ENCODE measurements around the gene MRNIP.

The MRNIP gene

DNA sequence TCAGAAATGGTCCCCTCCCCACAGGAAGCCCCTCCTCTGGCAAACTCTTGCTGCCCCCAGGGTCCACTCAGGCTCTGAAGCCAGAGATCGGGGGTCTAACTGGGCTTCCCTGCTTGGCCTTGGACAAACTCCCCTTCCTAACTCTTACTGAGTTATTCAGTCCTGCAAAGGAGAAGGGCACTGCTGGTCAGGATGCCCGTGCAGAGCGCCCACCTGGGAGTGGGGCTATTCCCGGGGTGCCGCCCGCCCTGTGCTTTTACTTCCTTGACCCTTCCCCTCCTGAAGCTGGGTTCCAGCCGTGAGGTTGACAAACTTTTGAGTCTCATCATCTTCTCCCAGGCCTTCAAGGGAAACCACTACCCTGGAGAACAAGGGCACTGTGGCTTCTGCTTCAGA lies 44.1 kb upstream of the MRNIP start:
- FAIRE-seq (no peak), DNase-seq (ENCODE audit: insufficient read length, low spot score) (no peak)
- TF ChIP-seq, protein P1, sequence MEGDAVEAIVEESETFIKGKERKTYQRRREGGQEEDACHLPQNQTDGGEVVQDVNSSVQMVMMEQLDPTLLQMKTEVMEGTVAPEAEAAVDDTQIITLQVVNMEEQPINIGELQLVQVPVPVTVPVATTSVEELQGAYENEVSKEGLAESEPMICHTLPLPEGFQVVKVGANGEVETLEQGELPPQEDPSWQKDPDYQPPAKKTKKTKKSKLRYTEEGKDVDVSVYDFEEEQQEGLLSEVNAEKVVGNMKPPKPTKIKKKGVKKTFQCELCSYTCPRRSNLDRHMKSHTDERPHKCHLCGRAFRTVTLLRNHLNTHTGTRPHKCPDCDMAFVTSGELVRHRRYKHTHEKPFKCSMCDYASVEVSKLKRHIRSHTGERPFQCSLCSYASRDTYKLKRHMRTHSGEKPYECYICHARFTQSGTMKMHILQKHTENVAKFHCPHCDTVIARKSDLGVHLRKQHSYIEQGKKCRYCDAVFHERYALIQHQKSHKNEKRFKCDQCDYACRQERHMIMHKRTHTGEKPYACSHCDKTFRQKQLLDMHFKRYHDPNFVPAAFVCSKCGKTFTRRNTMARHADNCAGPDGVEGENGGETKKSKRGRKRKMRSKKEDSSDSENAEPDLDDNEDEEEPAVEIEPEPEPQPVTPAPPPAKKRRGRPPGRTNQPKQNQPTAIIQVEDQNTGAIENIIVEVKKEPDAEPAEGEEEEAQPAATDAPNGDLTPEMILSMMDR (IDR thresholded peaks at IDR 0.05; ENCODE audit: insufficient read depth, missing control alignments): no peak

DNA sequence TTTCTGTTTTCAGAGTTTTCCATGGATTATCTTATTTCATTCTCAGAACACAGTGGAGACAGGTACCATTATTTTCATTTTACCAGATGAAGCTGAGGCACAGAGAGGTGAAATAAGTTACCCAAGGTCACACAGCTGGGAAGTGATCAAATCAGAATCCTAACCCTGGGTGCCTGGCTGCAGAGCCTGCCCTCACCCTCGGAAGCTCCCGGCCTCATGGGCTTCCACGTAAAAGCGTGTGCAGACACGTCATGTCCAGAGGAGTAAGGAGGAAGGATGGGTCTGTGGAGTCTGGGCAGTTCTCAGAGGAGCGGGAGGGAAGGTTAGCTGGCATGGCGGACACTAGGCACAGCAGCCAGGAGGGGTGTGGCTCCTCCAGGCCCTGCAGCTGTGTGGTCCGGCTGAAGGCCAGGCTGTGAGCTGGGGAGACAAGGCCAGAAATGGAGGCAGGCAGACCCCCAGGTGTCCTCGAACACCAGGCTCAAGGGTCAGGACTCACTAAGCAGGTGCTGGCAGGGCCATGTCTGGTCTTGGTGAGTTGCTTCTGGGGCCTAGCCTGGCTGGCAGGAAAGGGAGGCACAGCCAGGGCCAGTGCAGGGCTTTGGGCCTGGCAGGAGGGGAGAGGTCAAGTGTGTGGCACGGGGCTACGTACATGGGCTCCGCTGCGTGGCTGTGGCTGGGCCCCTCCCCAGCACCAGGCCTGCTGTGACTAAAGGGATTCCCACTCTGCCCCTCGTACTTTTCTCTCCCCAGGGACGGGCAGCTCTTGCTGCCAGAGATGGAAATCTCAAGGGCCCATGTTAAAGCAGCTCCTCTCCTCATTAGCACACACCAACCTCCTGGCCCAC lies 43.5 kb upstream of the MRNIP start:
- no peak for FAIRE-seq
- DNase-seq (ENCODE audit: insufficient read length, low spot score): no peak
- TF ChIP-seq, protein P1 (IDR thresholded peaks at IDR 0.05; ENCODE audit: insufficient read depth, missing control alignments): no peak

DNA sequence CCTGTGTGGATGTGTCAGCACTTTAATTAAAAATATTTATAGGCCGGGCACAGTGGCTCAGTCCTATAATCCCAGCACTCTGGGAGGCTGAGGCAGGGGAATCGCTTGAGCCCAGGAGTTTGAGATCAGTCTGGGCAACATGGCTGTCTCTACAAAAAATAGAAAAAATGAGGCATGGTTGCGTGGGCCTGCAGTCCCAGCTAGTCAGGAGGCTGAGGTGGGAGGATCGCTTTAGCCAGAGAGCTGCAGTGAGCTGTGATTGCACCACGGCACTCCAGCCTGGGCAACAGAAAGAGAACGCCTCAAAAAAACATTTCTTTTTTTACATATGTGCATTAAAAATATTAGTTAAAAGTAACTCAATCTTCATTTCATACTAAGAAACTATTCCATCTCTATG lies 42.8 kb upstream of the MRNIP start:
- no peak for DNase-seq (ENCODE audit: insufficient read length, low spot score)
- no peak for FAIRE-seq
- TF ChIP-seq, protein P1 (IDR thresholded peaks at IDR 0.05; ENCODE audit: insufficient read depth, missing control alignments): no peak

DNA sequence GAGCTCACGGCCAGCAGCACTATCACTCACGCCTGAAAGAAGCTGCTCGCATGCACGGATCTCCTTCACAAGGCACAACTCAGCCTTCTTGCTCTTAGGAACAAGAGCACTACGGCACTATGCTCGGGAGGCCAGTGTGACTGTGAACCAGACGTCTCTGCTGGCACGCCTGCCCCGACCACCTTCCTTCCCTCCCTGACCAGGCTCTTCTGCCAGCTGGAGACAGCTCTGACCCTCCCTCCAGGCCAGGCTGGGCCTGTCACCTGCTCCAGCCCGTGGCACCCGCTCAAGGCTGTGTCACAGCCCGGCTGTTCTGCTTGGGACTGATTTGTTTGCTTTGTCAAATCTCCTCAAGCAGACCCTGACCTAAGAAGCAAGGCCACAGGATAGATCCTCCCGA lies 42.1 kb upstream of the MRNIP start:
- TF ChIP-seq, protein P1 (IDR thresholded peaks at IDR 0.05; ENCODE audit: insufficient read depth, missing control alignments): no peak
- FAIRE-seq: no peak
- no peak for DNase-seq (ENCODE audit: insufficient read length, low spot score)

DNA sequence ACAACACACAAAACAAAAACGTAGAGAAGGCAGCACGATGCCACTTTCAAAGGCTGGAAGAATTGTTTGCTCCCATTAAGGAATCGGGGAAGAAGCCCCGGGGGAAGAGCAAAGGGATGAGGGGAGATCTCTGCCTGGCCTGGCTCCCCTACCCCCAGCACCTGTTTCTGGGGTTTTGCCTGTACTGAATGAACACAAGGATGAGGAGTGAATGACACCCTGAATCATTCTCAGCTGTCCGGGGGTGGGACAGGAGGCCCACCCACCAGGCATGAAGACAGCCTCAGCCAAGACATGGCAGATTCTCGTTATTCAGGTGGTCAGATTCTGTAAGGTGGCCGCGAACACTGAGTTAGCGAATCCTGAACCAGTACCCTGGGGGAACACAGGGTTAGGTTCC lies 41.6 kb upstream of the MRNIP start:
- DNase-seq (ENCODE audit: insufficient read length, low spot score) (no peak), FAIRE-seq (no peak)
- TF ChIP-seq, protein P1 (IDR thresholded peaks at IDR 0.05; ENCODE audit: insufficient read depth, missing control alignments): no peak

DNA sequence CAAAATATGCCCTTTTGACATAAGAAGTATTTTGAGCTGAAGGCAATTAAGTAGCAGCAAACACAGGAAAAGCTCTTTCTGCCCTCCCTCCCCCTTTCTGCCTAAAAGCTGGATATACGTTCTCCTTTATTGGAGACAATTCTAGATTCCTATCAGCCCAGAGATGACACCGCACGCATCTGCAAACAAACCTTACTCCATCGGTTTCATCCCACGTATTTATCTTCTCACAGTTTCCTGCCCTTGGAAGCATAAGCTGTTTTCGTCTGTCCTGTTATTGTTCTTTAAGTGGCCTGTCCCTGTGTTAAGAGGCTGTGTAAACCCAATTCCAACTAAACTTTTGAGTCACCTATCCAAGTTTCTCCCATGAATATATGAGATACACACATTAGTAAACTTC lies 37.2 kb upstream of the MRNIP start:
- FAIRE-seq (no peak), DNase-seq (ENCODE audit: insufficient read length, low spot score) (no peak)
- TF ChIP-seq, protein P1 (IDR thresholded peaks at IDR 0.05; ENCODE audit: insufficient read depth, missing control alignments): no peak

Measured in D721Med (cell line).